B cell (primary cell): ENCODE results near the gene MYL5. TPM values are rescaled to one million over a fixed set of nuclear protein-coding genes. Genes with fewer than 3 reads are reported as not detected.
"Not testable (repeated sequence)": the region's sequence is repeated elsewhere in the genome, so short reads cannot be mapped to it uniquely, and the experiment has no call there.

Experiments
- ATAC-seq: fragments of 200-7000 bp; cut with Tn5 transposase; one replicate; pipeline ENCODE4 v1.10.0; 2021; ENCODE audit warnings: low read depth, mild to moderate bottlenecking, moderate number of reproducible peaks, moderate library complexity
- CTCF ChIA-PET: fragments of 350-600 bp; sonication (Branson Sonifier 250); formaldehyde crosslinking; loops from one replicate; lab custom pipeline; 2021; ENCODE audit warnings: antibody characterized with exemption, inconsistent platforms; lab: Charles Lee
- POLR2A ChIA-PET: fragments of 350-600 bp; sonication (Branson Sonifier 250); formaldehyde crosslinking; loops from one replicate; lab custom pipeline; 2021; ENCODE audit warnings: antibody characterized with exemption; lab: Charles Lee
- DNase-seq: peaks from one replicate; pipeline ENCODE4 v3.0.0; 2013
- H2AFZ ChIP-seq: 2 replicates; pipeline ENCODE4 v1.6.1; 2012; ENCODE audit warnings: mild to moderate bottlenecking, low read depth, low read length; ENCODE audit not compliant: insufficient read depth, poor library complexity, severe bottlenecking
- H3K27ac ChIP-seq, 2 donors: 1 replicate in 1 of 2; 2 replicates in 1 of 2; pipeline ENCODE4 v1.5.1; 2012 to 2013; ENCODE audit warnings: low read length in 2 of 2, mild to moderate bottlenecking in 2 of 2, moderate library complexity in 1 of 2
- H3K27me3 ChIP-seq, 4 experiments: fragments of 200-600 bp in 1 of 4; sonication (generic) in 1 of 4; replicated peaks in 1 of 4; 1 replicate in 2 of 4; 2 replicates in 2 of 4; pipeline versions ENCODE4 v1.6.1 to v1.7.0; 2013 to 2016; ENCODE audit warnings: low read length in 3 of 4, mild to moderate bottlenecking in 2 of 4, mixed read lengths in 1 of 4, moderate library complexity in 1 of 4; ENCODE audit not compliant: insufficient read depth in 4 of 4, control insufficient read depth in 3 of 4; ENCODE audit errors: control extremely low read depth in 1 of 4
- H3K36me3 ChIP-seq, 2 experiments: replicated peaks in 1 of 2; 1 replicate in 1 of 2; 2 replicates in 1 of 2; pipeline versions ENCODE4 v1.6.1 to v1.7.1; 2013; ENCODE audit warnings: low read length in 1 of 2; ENCODE audit not compliant: insufficient read depth in 2 of 2, control insufficient read depth in 1 of 2; ENCODE audit errors: control extremely low read depth in 1 of 2, extremely low read depth in 1 of 2
- H3K4me1 ChIP-seq, 2 donors: fragments of 200-600 bp in 1 of 2; sonication (generic) in 1 of 2; 1 replicate in 1 of 2; 2 replicates in 1 of 2; pipeline versions ENCODE4 v1.5.1 to v1.6.1; 2013 to 2017; ENCODE audit warnings: low read length in 2 of 2; ENCODE audit not compliant: control insufficient read depth in 2 of 2, insufficient read depth in 2 of 2
- H3K4me2 ChIP-seq: replicated peaks from 2 replicates; pipeline ENCODE3; 2012; ENCODE audit warnings: mild to moderate bottlenecking, low read depth, low read length; ENCODE audit not compliant: poor library complexity, severe bottlenecking
- H3K4me3 ChIP-seq, 5 experiments: fragments of 200-600 bp in 1 of 5; sonication (generic) in 1 of 5; 1 replicate in 3 of 5; 2 replicates in 2 of 5; pipeline versions ENCODE4 v1.5.1 to v1.7.0; 2011 to 2016; ENCODE audit warnings: low read length in 4 of 5, mild to moderate bottlenecking in 4 of 5, low read depth in 2 of 5, control low read depth in 1 of 5, moderate library complexity in 1 of 5; ENCODE audit not compliant: insufficient read depth in 1 of 5; ENCODE audit errors: control extremely low read depth in 1 of 5, extremely low read depth in 1 of 5
- H3K79me2 ChIP-seq: fragments of 200-600 bp; sonication (generic); one replicate; pipeline ENCODE4 v1.6.0; 2016; ENCODE audit warnings: low read length; ENCODE audit not compliant: control insufficient read depth, insufficient read depth
- H3K9ac ChIP-seq: fragments of 200-600 bp; sonication (generic); 2 replicates; pipeline ENCODE4 v1.6.1; 2017; ENCODE audit warnings: mild to moderate bottlenecking, low read length, moderate library complexity
- H3K9me3 ChIP-seq, 3 donors: one replicate each; pipeline versions ENCODE4 v1.6.1 to v1.7.1; 2013; ENCODE audit warnings: low read length in 2 of 3; ENCODE audit not compliant: control insufficient read depth in 2 of 3, insufficient read depth in 1 of 3; ENCODE audit errors: control extremely low read depth in 1 of 3
- H4K20me1 ChIP-seq: 2 replicates; pipeline ENCODE4 v1.6.0; 2012; ENCODE audit warnings: mild to moderate bottlenecking, low read length; ENCODE audit not compliant: insufficient read depth, control insufficient read depth, poor library complexity, severe bottlenecking
- H3K27ac Mint-ChIP-seq: one replicate; pipeline ENCODE4 v1.8.0; 2021; ENCODE audit warnings: mixed read lengths
- H3K27me3 Mint-ChIP-seq: one replicate; pipeline ENCODE4 v1.8.0; 2021; ENCODE audit warnings: mixed read lengths
- H3K4me1 Mint-ChIP-seq: one replicate; pipeline ENCODE4 v1.8.0; 2021; ENCODE audit warnings: mixed read lengths
- H3K4me3 Mint-ChIP-seq: one replicate; pipeline ENCODE4 v1.8.0; 2021; ENCODE audit warnings: mixed read lengths
- H3K9me3 Mint-ChIP-seq: one replicate; pipeline ENCODE4 v1.8.0; 2022; ENCODE audit warnings: mixed read lengths; ENCODE audit not compliant: insufficient read depth
- CTCF ChIP-seq: fragments of 200-600 bp; IDR thresholded peaks from one replicate; pipeline ENCODE4 v1.8.0; 2022; ENCODE audit warnings: antibody characterized with exemption, mild to moderate bottlenecking
- EZH2 ChIP-seq: IDR thresholded peaks from 2 replicates; pipeline ENCODE4 v1.6.1; 2012; ENCODE audit warnings: borderline replicate concordance, low read depth, mild to moderate bottlenecking, moderate library complexity, low read length; ENCODE audit not compliant: insufficient read depth, poor library complexity, severe bottlenecking
- WGBS: methylation state at CpG from one replicate; pipeline ENCODE4 v1.1.5; 2013; ENCODE audit warnings: missing lambda C conversion rate; ENCODE audit not compliant: insufficient coverage; 5-methylcytosine and 5-hydroxymethylcytosine counted together
- intact Hi-C: fragments of 100-400 bp; cut with micrococcal nuclease; formaldehyde crosslinking; loops from one replicate; pipeline ENCODE4 v1.10.0; 2022
- polyA plus RNA-seq: library from polyadenylated mRNA; depleted of rRNA; stranded (reverse); fragments of >200 nt; gene quantifications from 2 replicates; pipeline ENCODE4 v1.2.3, GENCODE V29; 2012
- total RNA-seq, 2 donors: library from RNA; stranded (reverse); fragments of 120-200 nt in 1 of 2; gene quantifications; 1 replicate in 1 of 2; 2 replicates in 1 of 2; pipeline versions ENCODE4 v1.2.3 to v1.2.4, GENCODE V29; 2013 to 2022

The MYL5 gene
- total and polyA plus RNA-seq, 2 donors (not counting 1 experiment from before 2014, with no cell fraction given): 16.9 to 38.3 TPM

- Mint-ChIP-seq H3K9me3 (peaks cover 6% of the 10 kb centered on the region), H3K27ac (no peak overlapping the region), H3K27me3 (peaks cover 12% of the 10 kb centered on the region), H3K4me3 (no peak overlapping the region), H3K4me1 (no peaks in the 10 kb centered on the region)
- POLR2A ChIA-PET: no interaction called here
- intact Hi-C loops: no loop called here
- no peaks in the 10 kb centered on the region for H3K36me3 ChIP-seq
- CTCF ChIA-PET: interaction anchor here (0.5 kb wide), 1 partner anchor 253 kb away, joined by 3 read pairs; no protein-coding TSS in a partner anchor
- no peaks in the 10 kb centered on the region for H3K27me3 ChIP-seq
- no peak overlapping the region for H3K27ac ChIP-seq
- ATAC-seq (no peak), DNase-seq (no peak)
- peaks cover 0 to 37% (median 0%) of the 10 kb centered on the region in 3 donors for H3K9me3 ChIP-seq
- 90% methylated on average over 27 of the region's 32 CpGs for WGBS
- H2AFZ ChIP-seq: no peak overlapping the region
- no peaks in the 10 kb centered on the region for H4K20me1 ChIP-seq
- H3K79me2 ChIP-seq: no peaks in the 10 kb centered on the region
- H3K9ac ChIP-seq: no peak overlapping the region
- H3K4me2 ChIP-seq: no peak overlapping the region
- no peak overlapping the region for H3K4me3 ChIP-seq
- TF ChIP-seq CTCF (no peak), EZH2 (no peak)
- H3K4me1 ChIP-seq: no peaks in the 10 kb centered on the region
Observed at GRCh38 chr4:637536-638280, 36.6 kb upstream of the MYL5 start.

DNA sequence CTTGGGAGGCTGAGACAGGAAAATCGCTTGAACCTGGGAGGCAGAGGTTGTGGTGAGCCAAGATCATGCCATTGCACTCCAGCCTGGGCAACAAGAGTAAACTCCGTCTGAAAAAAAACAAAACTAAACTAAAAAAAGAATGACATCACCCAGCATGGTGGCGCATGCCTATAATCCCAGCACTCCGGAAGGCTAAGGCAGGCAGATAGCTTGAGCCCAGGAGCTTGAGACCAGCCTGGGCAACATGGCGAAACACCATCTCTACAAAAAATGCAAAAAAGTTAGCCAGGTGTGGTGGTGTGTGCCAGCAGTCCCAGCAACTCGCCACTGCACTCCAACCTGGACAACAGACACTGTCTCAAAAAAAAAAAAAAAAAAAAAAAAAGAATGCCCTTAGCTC lies 32.0 kb upstream of the MYL5 start:
- H3K79me2 ChIP-seq, H3K27ac Mint-ChIP-seq, DNase-seq, H3K4me2 ChIP-seq, H3K4me1 Mint-ChIP-seq, ATAC-seq, H3K4me3 ChIP-seq, H3K27ac ChIP-seq, H3K27me3 ChIP-seq, H3K9ac ChIP-seq, CTCF ChIA-PET, H3K9me3 Mint-ChIP-seq, H3K36me3 ChIP-seq, intact Hi-C loops, H2AFZ ChIP-seq, H3K4me1 ChIP-seq, H3K4me3 Mint-ChIP-seq, POLR2A ChIA-PET, H4K20me1 ChIP-seq: not testable (repeated sequence)
- peaks cover 28% of the 10 kb centered on the region for H3K27me3 Mint-ChIP-seq
- peaks cover 0 to 40% (median 2%) of the 10 kb centered on the region in 3 donors for H3K9me3 ChIP-seq
- 96% methylated on average over 4 of the region's 6 CpGs for WGBS
